Adrenal gland (tissue), 12 donors: ENCODE results near the gene C16orf82. TPM values are rescaled to one million over a fixed set of nuclear protein-coding genes. Genes with fewer than 3 reads are reported as not detected.

Source experiments
- DNase-seq, 7 donors: peaks; one replicate each; pipeline ENCODE4 v3.0.0-alpha.2; 2019 to 2020
- H3K27ac ChIP-seq, 5 donors: fragments of 200-600 bp; sonication (generic) in 4 of 5; 1 replicate in 3 of 5; 2 replicates in 2 of 5; pipeline versions ENCODE4 v1.5.1 to v1.8.0; 2016 to 2020; ENCODE audit warnings: mild to moderate bottlenecking in 1 of 5
- H3K27me3 ChIP-seq: fragments of 200-600 bp; 2 replicates; pipeline ENCODE4 v1.8.0; 2021
- H3K36me3 ChIP-seq, 2 donors: fragments of 200-600 bp; replicated peaks in 1 of 2; 1 replicate in 1 of 2; 2 replicates in 1 of 2; pipeline versions ENCODE4 v1.5.1 to v1.8.0; 2018 to 2022
- H3K4me1 ChIP-seq, 2 donors: fragments of 200-600 bp; replicated peaks in 1 of 2; 1 replicate in 1 of 2; 2 replicates in 1 of 2; pipeline versions ENCODE4 v1.5.1 to v1.8.0; 2018 to 2021
- H3K4me3 ChIP-seq, 4 donors: fragments of 200-600 bp; sonication (generic) in 3 of 4; one replicate each; pipeline ENCODE4 v1.5.1; 2016 to 2018
- H3K9me3 ChIP-seq, 3 donors: fragments of 200-600 bp; sonication (generic) in 1 of 3; replicated peaks in 1 of 3; 1 replicate in 2 of 3; 2 replicates in 1 of 3; pipeline versions ENCODE4 v1.5.1 to v1.8.0; 2016 to 2021
- CTCF ChIP-seq, 6 experiments: fragments of 450-650 bp in 4 of 6; fragments of 200-600 bp in 2 of 6; sonication (generic) in 1 of 6; IDR thresholded peaks; 1 replicate in 5 of 6; 2 replicates in 1 of 6; pipeline versions ENCODE4 v1.5.1 to v1.8.0; 2016 to 2021; ENCODE audit warnings: antibody characterized with exemption in 6 of 6, mild to moderate bottlenecking in 2 of 6, moderate library complexity in 1 of 6
- POLR2A ChIP-seq, 2 donors: fragments of 450-650 bp; IDR thresholded peaks; one replicate each; pipeline ENCODE4 v1.6.1; 2017; ENCODE audit warnings: antibody characterized with exemption in 2 of 2, mild to moderate bottlenecking in 2 of 2, moderate library complexity in 1 of 2
- WGBS, 4 donors: extraction: QIAGEN DNeasy Blood & Tissue Kit in 2 of 4; methylation state at CpG; one replicate each; pipeline versions ENCODE4 v1.1.5 to v1.1.7; 2013 to 2017; 5-methylcytosine and 5-hydroxymethylcytosine counted together
- intact Hi-C, 2 donors: fragments of 100-400 bp; cut with DNase I; formaldehyde crosslinking; loops; one replicate each; pipeline versions ENCODE4 v1.14.1 to v1.15.0; 2022 to 2023
- polyA plus RNA-seq, 3 donors: library from polyadenylated mRNA; stranded (reverse); fragments of 200-250 nt in 2 of 3; fragments of 350-450 nt in 1 of 3; fragmentation: Illumina TruSeq in 1 of 3; extraction: RNeasy Lipid Tissue Mini Kit (QIAGEN cat#74804) in 1 of 3; gene quantifications; one replicate each; pipeline ENCODE4 v1.2.3, GENCODE V29; 2013 to 2014
- total RNA-seq, 9 donors: library from RNA; depleted of rRNA in 4 of 9; stranded (reverse); fragments of >200 nt in 4 of 9; fragments of 120-200 nt in 1 of 9; fragmentation: NEBNext Ultra II Directional in 1 of 9; extraction: Animal tissue kit (Norgen Biotek cat#: 25700) in 1 of 9; gene quantifications; one replicate each; pipeline versions ENCODE4 v1.1.0 to v1.2.4, GENCODE V29; 2013 to 2023
- donor health status: healthy with polysubstance abuse.
- donor health status: Bipolar disorder and iron deficiency.
- donor health status: DM: yes; HTN: yes; CAD: no.
- donor health status: DM: no; HTN: no; CAD: no.
- donor health status: DM: no; HTN: no; CAD: no.
- donor health status: DM: yes; HTN: yes; CAD: no.

Gene C16orf82
- total and polyA plus RNA-seq, 12 donors: not detected

- DNase-seq: peak in 1 of 7 donors; percentile 4
- no peaks in the 10 kb centered on the region for H3K36me3 ChIP-seq
- H3K27ac ChIP-seq: no peak overlapping the region
- WGBS, 4 donors: 40 to 56% (median 48%) methylated on average over 7 of the region's 7 CpGs
- no peak overlapping the region for H3K4me3 ChIP-seq
- intact Hi-C loops: loop anchor here in 1 of 2 donors (5.0 kb wide), 1 partner anchor 1265 kb away; no protein-coding TSS in a partner anchor
- H3K9me3 ChIP-seq: no peaks in the 10 kb centered on the region
- no peak for TF ChIP-seq CTCF (IDR thresholded peaks at IDR 0.05)
- TF ChIP-seq POLR2A (IDR thresholded peaks at IDR 0.05): no peak
- H3K27me3 ChIP-seq: peaks cover 3% of the 10 kb centered on the region
- no peaks in the 10 kb centered on the region for H3K4me1 ChIP-seq
Observed at GRCh38 chr16:27107185-27107592, 40.5 kb downstream of the C16orf82 start.

- Histone ChIP-seq H3K27me3 (peaks cover 3% of the 10 kb centered on the region), H3K9me3 (no peaks in the 10 kb centered on the region), H3K4me3 (no peak overlapping the region), H3K36me3 (no peaks in the 10 kb centered on the region), H3K27ac (no peak overlapping the region), H3K4me1 (no peaks in the 10 kb centered on the region)
- peak in 1 of 7 donors; percentile 39 for DNase-seq
- TF ChIP-seq CTCF (IDR thresholded peaks at IDR 0.05) (no peak), POLR2A (IDR thresholded peaks at IDR 0.05) (no peak)
- intact Hi-C loops: loop anchor here in 1 of 2 donors (5.0 kb wide), 1 partner anchor 1266 kb away; no protein-coding TSS in a partner anchor
- WGBS, 4 donors: 76 to 87% (median 83%) methylated on average over 11 to 13 of the region's 13 CpGs
Observed at GRCh38 chr16:27108051-27108770, 41.5 kb downstream of the C16orf82 start.

GRCh38 chr16:27108826-27109665 is 42.3 kb downstream of the C16orf82 start:
- WGBS, 4 donors: 54 to 65% (median 61%) methylated on average over 17 of the region's 17 CpGs
- DNase-seq: peak in 1 of 7 donors; percentile 36
- Histone ChIP-seq H3K27ac (no peak overlapping the region), H3K27me3 (peaks cover 3% of the 10 kb centered on the region), H3K9me3 (no peaks in the 10 kb centered on the region), H3K4me3 (peak overlapping the region in 1 of 4 donors; percentile 38), H3K4me1 (no peaks in the 10 kb centered on the region), H3K36me3 (no peaks in the 10 kb centered on the region)
- intact Hi-C loops: loop anchor here in 1 of 2 donors (5.0 kb wide), 1 partner anchor 1267 kb away; no protein-coding TSS in a partner anchor
- TF ChIP-seq CTCF (IDR thresholded peaks at IDR 0.05) (no peak), POLR2A (IDR thresholded peaks at IDR 0.05) (no peak)
